ENCODE measurements around the gene INHBE.

GRCh38 chr12:57497223-57498131 lies 42.4 kb downstream of the INHBE start:
- TF ChIP-seq, protein P1, sequence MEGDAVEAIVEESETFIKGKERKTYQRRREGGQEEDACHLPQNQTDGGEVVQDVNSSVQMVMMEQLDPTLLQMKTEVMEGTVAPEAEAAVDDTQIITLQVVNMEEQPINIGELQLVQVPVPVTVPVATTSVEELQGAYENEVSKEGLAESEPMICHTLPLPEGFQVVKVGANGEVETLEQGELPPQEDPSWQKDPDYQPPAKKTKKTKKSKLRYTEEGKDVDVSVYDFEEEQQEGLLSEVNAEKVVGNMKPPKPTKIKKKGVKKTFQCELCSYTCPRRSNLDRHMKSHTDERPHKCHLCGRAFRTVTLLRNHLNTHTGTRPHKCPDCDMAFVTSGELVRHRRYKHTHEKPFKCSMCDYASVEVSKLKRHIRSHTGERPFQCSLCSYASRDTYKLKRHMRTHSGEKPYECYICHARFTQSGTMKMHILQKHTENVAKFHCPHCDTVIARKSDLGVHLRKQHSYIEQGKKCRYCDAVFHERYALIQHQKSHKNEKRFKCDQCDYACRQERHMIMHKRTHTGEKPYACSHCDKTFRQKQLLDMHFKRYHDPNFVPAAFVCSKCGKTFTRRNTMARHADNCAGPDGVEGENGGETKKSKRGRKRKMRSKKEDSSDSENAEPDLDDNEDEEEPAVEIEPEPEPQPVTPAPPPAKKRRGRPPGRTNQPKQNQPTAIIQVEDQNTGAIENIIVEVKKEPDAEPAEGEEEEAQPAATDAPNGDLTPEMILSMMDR (IDR thresholded peaks at IDR 0.05), result no peak
- TF ChIP-seq POLR2A (IDR thresholded peaks at IDR 0.05; ENCODE audit: low read depth), result no peak
- no peak for TF ChIP-seq POLR2AphosphoS5 (IDR thresholded peaks at IDR 0.05)
- TF ChIP-seq EP300 (IDR thresholded peaks at IDR 0.05), result no peak

Measured in esophagus muscularis mucosa (tissue), 4 donors.